HG02981 (cell line): Measurements from ENCODE around the gene UTP11.

Experiments used
- ATAC-seq: cut with Tn5 transposase; IDR thresholded peaks from one replicate; pipeline ENCODE4 v1.9.1; 2021; ENCODE audit warnings: mild to moderate bottlenecking, moderate library complexity; ENCODE audit not compliant: unreplicated experiment

UTP11 gene

GRCh38 chr1:38068220-38068979, 55.9 kb downstream of the UTP11 start:
- no peak for ATAC-seq

- ATAC-seq = no peak
Measured at GRCh38 chr1:38068980-38069340, 56.4 kb downstream of the UTP11 start.

- no peak for ATAC-seq
Measured at GRCh38 chr1:38071312-38072256, 59.0 kb downstream of the UTP11 start.

GRCh38 chr1:38072858-38073257, 60.3 kb downstream of the UTP11 start:
- no peak for ATAC-seq

- no peak for ATAC-seq
Measured at GRCh38 chr1:38073534-38074301, 61.2 kb downstream of the UTP11 start.

- ATAC-seq = no peak
Measured at GRCh38 chr1:38074302-38074677, 61.8 kb downstream of the UTP11 start.
